ENCODE measurements around the gene WNK1. TPM values are rescaled to one million over a fixed set of nuclear protein-coding genes. Genes with fewer than 3 reads are reported as not detected.

Gene WNK1
- total RNA-seq, 6 experiments from 2014 or later, result 79.5 to 106 (median 94.3) TPM

DNA sequence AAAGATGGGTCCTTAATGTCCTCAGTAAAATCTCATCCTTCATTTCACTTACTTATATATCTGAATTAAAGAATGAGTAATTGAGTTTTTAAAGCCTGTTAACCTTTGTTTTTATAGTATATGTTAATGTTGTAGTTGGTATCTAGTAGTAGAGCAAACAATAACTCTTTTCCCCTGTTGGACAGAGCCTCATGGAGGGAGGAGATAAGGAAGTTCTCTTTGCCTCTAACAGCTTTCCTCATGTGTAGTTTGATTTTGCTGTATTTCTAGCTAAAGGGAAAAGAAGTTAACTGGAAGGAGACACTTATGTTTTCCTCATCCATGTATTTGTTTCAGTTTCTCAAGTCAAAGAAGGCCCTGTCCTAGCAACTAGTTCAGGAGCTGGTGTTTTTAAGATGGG is 141.8 kb downstream of the WNK1 start:
- H3K27ac Mint-ChIP-seq, result no peak overlapping the region
- no peak for DNase-seq
- H3K36me3 Mint-ChIP-seq (ENCODE audit: low read depth), result peaks cover 20% of the 10 kb centered on the region

DNA sequence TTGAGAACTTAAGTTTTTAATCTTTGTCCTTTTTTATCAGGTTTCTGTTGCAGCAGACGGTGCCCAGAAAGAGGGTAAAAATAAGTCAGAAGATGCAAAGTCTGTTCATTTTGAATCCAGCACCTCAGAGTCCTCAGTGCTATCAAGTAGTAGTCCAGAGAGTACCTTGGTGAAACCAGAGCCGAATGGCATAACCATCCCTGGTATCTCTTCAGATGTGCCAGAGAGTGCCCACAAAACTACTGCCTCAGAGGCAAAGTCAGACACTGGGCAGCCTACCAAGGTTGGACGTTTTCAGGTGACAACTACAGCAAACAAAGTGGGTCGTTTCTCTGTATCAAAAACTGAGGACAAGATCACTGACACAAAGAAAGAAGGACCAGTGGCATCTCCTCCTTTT is 143.7 kb downstream of the WNK1 start:
- TF ChIP-seq, protein P1, sequence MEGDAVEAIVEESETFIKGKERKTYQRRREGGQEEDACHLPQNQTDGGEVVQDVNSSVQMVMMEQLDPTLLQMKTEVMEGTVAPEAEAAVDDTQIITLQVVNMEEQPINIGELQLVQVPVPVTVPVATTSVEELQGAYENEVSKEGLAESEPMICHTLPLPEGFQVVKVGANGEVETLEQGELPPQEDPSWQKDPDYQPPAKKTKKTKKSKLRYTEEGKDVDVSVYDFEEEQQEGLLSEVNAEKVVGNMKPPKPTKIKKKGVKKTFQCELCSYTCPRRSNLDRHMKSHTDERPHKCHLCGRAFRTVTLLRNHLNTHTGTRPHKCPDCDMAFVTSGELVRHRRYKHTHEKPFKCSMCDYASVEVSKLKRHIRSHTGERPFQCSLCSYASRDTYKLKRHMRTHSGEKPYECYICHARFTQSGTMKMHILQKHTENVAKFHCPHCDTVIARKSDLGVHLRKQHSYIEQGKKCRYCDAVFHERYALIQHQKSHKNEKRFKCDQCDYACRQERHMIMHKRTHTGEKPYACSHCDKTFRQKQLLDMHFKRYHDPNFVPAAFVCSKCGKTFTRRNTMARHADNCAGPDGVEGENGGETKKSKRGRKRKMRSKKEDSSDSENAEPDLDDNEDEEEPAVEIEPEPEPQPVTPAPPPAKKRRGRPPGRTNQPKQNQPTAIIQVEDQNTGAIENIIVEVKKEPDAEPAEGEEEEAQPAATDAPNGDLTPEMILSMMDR (IDR thresholded peaks at IDR 0.05), result no peak
- H3K27ac Mint-ChIP-seq, result no peak overlapping the region; the same call in 1 of the 2 replicates
- no peak overlapping the region for H3K4me3 Mint-ChIP-seq
- no peaks in the 10 kb centered on the region for H3K27me3 Mint-ChIP-seq (ENCODE audit: insufficient read depth)
- H3K36me3 Mint-ChIP-seq (ENCODE audit: low read depth), result peaks cover 30% of the 10 kb centered on the region
- DNase-seq, result no peak
- H3K4me1 Mint-ChIP-seq (ENCODE audit: low read depth), result peaks cover 24% of the 10 kb centered on the region
- H3K9me3 Mint-ChIP-seq, result no peaks in the 10 kb centered on the region

More for the DNA sequence above, 141.8 kb downstream of the WNK1 start:
- Mint-ChIP-seq H3K4me1 (ENCODE audit: low read depth) (peaks cover 24% of the 10 kb centered on the region), H3K4me3 (no peak overlapping the region), H3K9me3 (no peaks in the 10 kb centered on the region), H3K27me3 (ENCODE audit: insufficient read depth) (no peaks in the 10 kb centered on the region)
- TF ChIP-seq, protein P1 (IDR thresholded peaks at IDR 0.05), result no peak

DNA sequence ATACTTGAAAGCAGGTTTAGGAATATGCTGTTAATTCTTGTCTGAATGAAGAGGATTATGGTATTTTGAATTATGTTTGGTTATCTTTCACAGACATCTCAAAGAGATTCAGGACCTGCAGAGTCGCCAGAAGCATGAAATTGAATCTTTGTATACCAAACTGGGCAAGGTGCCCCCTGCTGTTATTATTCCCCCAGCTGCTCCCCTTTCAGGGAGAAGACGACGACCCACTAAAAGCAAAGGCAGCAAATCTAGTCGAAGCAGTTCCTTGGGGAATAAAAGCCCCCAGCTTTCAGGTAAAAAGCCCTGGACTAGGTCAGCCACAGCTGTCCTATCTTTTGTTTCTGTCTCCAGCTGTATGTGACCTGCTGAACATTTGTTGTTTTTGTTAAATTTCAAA is 145.0 kb downstream of the WNK1 start:
- H3K27ac Mint-ChIP-seq, result peak overlapping the region; percentile 65; the same call in 1 of the 2 replicates
- peaks cover 24% of the 10 kb centered on the region for H3K4me1 Mint-ChIP-seq (ENCODE audit: low read depth)
- no peak for DNase-seq
- peaks cover 42% of the 10 kb centered on the region for H3K36me3 Mint-ChIP-seq (ENCODE audit: low read depth)
- TF ChIP-seq, protein P1 (IDR thresholded peaks at IDR 0.05), result no peak
- H3K4me3 Mint-ChIP-seq, result no peak overlapping the region
- H3K9me3 Mint-ChIP-seq, result no peaks in the 10 kb centered on the region
- H3K27me3 Mint-ChIP-seq (ENCODE audit: insufficient read depth), result peaks cover 2% of the 10 kb centered on the region

DNA sequence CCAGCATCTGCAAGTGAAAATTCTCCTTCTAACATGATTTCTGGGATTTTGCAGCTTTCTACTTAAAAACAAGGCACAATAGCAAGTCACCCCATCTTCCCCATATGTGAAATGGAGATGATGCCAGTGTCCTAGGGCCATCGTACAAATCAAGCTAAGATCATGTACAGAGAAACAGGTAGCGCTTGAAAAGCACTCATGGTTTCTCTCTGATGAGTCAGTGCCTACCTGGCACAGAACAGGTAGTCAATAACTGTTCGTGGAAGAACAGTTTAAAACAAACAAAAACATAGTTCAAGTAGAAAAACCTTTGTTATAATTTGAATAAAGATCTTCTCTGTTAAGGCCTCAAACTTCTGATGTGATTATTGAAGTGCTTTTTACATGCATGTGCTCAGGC is 150.2 kb downstream of the WNK1 start:
- Mint-ChIP-seq H3K27ac (no peak overlapping the region), H3K9me3 (no peaks in the 10 kb centered on the region), H3K27me3 (ENCODE audit: insufficient read depth) (peaks cover 2% of the 10 kb centered on the region), H3K4me1 (ENCODE audit: low read depth) (peaks cover 6% of the 10 kb centered on the region), H3K4me3 (no peak overlapping the region), H3K36me3 (ENCODE audit: low read depth) (peaks cover 57% of the 10 kb centered on the region)
- TF ChIP-seq, protein P1 (IDR thresholded peaks at IDR 0.05), result no peak
- no peak for DNase-seq

DNA sequence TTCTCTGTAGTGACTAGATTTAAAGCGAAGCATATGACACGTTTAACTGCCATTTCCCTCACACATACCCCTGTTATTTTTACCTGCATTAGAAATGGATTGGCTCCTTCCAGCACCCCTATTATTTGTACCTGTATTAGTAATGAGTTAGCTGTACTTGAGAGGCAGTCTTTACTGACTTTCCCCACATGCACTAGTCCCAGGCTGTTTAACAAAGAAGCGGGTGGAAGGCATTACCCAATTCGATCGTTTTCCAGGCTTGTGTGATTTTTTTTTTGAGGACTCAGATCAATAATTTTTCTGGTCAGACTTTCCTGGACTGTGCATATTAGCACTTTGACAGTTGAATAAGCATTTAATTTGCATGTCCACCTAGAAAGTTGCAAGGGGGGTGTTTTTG is 150.7 kb downstream of the WNK1 start:
- H3K9me3 Mint-ChIP-seq, result no peaks in the 10 kb centered on the region
- peaks cover 57% of the 10 kb centered on the region for H3K36me3 Mint-ChIP-seq (ENCODE audit: low read depth)
- peaks cover 3% of the 10 kb centered on the region for H3K27me3 Mint-ChIP-seq (ENCODE audit: insufficient read depth)
- H3K4me1 Mint-ChIP-seq (ENCODE audit: low read depth), result peaks cover 1% of the 10 kb centered on the region
- no peak overlapping the region for H3K27ac Mint-ChIP-seq
- no peak for DNase-seq
- TF ChIP-seq, protein P1 (IDR thresholded peaks at IDR 0.05), result no peak
- H3K4me3 Mint-ChIP-seq, result no peak overlapping the region

DNA sequence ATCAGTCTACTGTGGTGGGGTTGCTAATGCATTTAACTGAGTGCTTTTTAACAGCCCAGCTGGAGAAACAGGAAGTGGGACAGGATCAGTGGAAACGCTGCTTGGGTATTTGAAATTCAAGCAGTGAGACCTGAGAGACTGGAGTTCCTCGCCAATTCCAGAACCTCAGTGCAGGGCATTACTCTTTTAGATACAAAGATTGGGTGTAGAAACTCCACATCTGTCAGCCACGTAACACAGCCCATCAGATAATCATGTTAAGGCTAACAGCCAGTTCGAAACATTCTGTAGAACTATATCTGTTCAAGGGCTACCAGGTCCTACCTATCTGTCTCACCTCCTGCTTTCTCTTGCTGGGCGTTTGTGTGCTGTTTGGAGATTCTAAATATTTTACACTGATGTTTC is 151.6 kb downstream of the WNK1 start:
- H3K36me3 Mint-ChIP-seq (ENCODE audit: low read depth), result peaks cover 59% of the 10 kb centered on the region

More for the DNA sequence above, 151.6 kb downstream of the WNK1 start:
- no peaks in the 10 kb centered on the region for H3K9me3 Mint-ChIP-seq
- TF ChIP-seq, protein P1 (IDR thresholded peaks at IDR 0.05), result no peak
- H3K27me3 Mint-ChIP-seq (ENCODE audit: insufficient read depth), result peaks cover 9% of the 10 kb centered on the region
- DNase-seq, result no peak
- H3K27ac Mint-ChIP-seq, result no peak overlapping the region
- no peaks in the 10 kb centered on the region for H3K4me1 Mint-ChIP-seq (ENCODE audit: low read depth)
- H3K4me3 Mint-ChIP-seq, result no peak overlapping the region

Data from HFFc6 (cell line).